GM21528 (cell line): ENCODE measurements around the gene EFCAB11.

ENCODE experiments used
- ATAC-seq: cut with Tn5 transposase; IDR thresholded peaks from one replicate; pipeline ENCODE4 v1.9.1; 2021; ENCODE audit warnings: mild to moderate bottlenecking, moderate library complexity; ENCODE audit not compliant: unreplicated experiment, low FRiP score

EFCAB11 gene

DNA sequence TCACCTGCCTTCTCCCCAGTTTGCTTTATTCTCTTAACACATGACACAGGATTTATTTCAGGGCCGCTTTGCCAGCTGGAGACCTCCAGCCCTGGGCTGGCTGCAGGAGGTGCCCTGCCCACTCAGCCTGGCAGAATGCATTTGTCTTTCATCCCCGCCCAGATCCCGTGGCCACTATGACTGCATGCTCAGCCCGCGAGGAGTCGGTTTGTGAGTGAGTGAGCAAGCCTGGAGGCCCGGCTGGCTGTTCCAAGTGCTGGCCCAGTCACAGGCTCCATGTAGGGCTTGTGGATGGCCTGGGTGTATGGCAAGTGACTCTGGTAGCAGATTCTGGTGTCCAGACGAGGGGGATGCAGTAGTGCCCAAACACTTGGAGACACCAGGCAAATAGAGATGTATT, 3.3 kb upstream of the EFCAB11 start:
- ATAC-seq = no peak

DNA sequence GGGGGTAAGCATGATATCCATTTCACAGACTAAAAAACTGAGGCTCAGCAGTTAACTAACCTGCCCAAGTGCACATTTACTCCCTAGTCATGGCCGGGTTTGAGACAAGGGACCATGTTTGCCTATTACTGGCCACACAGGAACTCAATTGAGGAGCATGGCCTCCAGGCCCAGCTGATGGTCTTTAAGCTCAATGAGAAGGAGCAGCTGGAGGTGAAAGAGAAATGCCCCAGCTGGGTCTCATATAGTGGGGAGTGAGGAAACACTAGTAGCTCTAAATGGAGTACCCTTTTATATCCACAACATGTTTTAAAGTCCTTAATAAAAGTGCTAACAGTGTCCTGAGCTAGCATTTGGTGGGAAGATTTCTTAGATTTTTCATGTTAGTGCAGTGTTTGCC, 2.8 kb upstream of the EFCAB11 start:
- ATAC-seq = no peak

DNA sequence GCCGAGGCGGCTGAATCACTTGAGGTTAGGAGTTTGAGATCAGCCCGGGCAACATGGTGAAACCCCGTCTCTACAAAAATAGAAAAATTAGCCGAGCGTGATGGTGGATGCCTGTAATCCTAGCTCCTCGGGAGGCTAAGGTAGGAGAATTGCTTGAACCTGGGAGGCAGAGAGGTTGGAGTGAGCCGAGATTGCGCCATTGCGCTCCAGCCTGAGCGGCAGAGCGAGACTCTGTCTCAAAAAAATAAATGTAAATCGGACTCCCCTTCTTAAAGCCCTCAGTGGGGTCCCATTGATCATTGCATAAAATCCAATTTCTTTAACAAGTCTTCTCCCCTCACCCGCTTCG, 2.1 kb upstream of the EFCAB11 start:
- ATAC-seq = no peak

DNA sequence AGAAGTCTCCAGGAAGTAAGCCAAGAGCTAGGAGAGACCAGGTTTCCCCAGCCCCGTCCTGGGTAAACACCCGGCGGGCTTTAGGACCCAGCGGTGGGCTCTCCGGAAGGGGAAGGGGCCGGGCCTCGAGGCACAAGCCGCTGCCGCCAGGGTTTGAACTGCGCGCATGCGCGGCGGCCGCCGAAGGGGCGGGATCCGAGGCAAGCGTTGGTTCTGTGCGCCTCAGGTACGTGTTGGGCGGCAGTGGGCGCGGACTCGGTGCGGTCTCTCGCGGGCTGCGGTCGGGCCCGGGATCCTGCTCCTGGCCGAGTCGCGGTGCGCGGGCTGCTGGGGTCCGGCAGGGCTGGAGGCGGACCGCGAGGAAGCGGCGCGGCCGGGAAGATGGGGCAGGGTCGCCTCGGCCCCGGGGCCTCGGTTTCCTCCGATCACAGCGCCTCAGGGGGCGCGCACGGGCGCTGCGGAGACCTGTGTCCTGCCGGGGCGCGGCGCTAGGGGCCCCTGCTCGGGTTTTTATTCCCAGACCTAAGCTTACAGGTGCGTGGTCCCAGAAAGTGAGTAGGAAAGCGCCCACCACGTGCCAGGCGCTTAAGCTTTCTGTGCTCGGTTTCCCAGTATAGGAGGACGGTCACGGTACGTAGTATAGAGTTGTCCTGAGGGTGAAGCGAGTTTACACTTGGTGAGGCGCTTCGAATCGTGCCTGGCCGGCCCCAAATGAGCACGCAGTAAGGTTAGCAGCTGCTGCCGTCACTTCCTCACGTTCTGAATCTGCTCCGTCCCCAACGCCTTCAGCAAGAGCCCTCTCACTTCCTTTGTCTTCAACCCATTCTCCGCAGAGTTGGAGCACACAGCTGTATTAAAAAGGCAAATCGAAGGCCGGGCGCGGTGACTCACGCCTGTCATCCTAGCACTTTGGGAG, 1.5 kb upstream of the EFCAB11 start, which contains the start of gene TDP1:
TSS of gene TDP1 (plus strand) at position 183 of the 916 bp plus-strand sequence. CDS start 7,188 bp downstream, outside the sequence.
- ATAC-seq = peak; percentile 59

DNA sequence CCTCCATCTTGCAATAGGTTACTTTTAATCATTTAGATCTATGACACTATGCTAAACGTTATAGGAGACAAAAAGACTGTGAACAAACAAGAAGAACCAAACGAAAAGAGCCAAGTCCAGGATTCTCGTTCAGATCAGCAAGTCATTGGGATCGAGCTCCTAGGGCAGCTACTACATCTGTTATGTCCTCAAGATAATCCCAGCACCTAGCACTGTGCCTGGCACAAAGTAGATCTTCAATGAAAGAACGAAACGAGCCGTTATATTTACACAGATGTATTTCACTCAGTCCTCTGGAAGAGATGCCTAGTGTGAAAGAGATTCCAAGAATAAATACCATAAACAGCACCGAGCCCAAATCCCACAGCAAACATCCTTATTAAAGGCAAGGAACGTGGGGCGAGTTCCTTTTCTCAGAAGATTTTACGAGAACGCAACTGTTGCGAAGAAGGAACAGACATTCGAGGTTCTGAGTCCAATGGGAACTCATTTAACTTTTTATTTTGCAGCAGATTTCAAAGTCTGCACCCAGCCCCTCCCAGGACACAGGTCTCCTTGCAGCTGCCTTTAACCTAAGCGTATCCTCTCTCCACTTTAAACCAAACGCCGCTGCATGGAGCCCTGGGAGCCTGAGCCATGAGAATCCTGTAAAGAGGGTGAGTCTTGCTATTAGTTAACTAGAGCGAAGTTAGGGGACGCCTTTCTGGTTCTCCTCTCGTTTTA, 653 bp upstream of the EFCAB11 start:
- ATAC-seq = peak; percentile 23

DNA sequence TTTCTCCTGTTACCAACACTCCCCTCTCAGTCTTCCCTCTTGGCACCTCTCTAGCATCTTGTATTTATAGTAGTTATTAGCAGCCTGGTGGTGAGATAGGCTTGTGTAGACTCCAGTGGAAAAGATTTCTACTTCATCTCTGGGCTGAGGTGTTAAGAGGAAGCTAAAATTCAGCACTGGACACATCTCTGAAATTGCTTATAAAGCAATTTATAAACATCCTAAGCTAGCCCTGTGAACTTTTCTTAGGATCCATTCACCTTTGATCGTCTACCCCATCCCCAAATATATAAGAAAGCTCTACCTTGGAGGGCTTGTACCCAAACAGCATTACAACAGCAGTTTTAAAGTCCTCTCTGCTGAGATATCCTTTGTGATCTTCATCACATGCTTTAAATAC, 928 bp downstream of the EFCAB11 start:
- no peak for ATAC-seq

DNA sequence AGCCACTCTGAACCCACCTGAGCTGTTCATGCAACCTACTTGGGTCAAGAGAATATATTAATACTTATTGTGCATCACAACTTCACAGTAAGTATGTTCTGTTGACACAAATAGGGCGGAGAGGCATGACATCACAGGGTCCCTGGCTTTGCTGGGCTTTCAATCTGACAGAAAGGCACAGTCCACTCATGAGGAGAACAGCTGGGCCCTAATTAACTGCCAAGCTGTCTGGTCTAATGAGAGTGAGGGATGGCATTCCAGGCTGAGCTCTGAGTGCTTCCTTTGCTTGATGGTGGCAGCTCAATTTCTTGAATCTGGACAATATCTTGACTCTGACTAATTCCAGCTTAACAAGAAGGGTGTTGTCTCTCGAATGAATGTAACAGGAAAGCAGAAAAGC, 2.0 kb downstream of the EFCAB11 start:
- ATAC-seq = no peak

DNA sequence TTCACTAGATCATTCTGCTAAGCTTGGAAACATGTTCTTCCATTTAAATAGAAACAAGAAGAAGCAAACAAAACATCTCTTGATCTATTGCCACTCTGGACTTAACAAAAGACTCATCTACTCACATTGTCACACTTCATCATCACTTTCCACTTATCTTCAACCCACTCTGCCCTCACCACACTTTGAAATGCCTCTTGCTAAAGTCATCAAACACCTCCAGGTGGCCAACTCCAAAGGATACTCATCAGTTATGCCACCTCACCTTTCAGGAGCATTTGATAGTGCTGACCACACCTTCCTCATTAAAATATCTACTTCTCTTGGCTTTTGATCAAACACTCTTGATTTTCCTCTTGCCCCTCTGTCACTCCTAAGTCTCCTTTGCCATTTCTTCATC, 7.2 kb downstream of the EFCAB11 start:
- no peak for ATAC-seq

DNA sequence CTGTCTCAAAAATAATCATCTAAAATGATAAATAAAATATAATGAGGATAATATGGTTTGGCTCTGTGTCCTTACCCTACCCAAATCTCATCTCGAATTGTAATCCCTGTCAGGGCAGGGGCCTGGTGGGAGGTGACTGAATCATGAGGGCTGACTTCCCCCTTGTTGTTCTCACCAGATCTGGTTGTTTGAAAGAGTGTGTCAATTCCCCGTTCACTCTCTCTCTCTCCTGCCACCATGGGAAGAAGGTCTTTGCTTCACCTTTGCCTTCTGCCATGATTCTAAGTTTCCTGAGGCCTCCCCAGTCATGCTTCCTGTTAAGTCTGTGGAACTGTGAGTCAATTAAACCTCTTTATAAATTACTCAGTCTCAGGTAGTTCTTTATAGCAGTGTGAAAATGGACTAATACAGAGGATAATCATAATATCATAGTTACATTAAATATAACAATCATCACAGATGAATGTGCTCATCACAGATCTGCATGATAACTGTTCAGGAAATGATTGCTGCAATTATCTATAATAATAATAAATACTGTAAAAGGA, 12.6 kb downstream of the EFCAB11 start:
- no peak for ATAC-seq

DNA sequence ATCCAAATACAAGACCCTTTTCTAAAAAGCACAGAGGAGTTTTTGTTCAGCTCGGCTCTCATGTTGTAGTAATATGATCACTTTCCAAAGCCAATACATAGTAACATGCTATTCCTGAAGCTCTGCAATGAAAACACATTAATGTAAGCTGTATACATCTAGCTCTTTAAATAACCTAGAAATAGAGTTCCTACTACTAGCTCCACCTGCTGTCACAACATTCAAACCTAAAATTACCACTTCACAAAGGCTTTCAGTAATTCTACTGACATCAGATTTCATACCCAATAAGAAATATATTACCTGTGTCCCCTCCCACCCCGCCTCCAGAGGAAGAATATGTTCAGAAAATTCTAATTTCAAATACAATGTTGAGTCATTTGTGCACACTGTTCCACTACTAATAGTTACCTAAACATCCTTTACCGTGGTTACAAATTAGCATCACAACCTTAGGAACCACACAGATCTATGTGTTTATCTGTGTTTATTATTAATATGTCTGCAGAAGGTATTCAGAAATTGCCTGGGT, 17.8 kb downstream of the EFCAB11 start:
- no peak for ATAC-seq

DNA sequence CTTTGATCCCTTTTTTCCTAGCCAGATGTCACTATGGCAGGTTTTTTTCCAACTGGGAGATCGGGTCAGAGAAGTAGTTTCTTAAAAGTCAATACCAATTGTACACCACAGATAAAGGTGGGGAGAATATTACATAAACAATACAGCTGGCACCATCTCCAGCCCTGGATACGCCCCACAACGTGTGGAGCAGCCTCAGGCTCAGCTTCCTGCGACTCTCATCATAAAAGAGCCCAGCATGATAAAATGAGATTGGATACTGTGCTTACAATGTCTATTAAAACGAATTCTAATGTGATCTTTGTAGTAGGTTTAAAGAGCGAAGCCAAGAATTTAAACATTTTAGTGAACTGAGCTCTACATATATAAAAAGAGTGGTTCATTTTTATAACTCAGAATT, 21.5 kb downstream of the EFCAB11 start:
- no peak for ATAC-seq

DNA sequence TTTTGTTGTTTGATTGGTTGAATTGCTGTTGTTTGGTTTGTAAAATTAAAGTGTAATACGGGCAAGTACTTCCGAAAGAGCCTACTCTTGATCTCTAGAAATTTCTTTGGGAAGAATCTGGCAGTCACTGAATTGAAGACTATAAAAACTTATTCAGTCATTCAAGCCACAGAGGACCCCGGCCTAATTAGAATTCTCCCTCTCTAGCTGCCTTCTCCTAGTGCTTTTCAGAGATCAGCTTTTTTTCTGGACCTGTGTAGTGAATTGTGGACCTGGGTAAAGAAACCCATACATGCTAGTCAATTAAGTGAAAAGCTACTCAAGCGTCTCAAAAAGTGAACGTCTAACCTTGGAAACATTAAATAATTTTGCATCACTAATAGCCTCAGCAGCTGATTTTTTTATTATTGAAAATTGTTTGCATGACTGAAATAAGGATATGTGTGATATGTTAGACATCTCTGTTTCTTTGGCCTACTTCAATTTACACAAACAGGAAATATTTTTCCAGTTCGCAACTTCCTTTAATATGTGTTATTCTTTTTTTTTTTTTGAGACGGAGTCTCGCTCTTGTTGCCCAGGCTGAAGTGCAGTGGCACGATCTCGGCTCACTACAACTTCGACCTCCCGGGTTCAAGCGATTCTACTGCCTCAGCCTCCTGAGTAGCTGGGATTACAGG, 27.2 kb downstream of the EFCAB11 start:
- ATAC-seq = no peak

DNA sequence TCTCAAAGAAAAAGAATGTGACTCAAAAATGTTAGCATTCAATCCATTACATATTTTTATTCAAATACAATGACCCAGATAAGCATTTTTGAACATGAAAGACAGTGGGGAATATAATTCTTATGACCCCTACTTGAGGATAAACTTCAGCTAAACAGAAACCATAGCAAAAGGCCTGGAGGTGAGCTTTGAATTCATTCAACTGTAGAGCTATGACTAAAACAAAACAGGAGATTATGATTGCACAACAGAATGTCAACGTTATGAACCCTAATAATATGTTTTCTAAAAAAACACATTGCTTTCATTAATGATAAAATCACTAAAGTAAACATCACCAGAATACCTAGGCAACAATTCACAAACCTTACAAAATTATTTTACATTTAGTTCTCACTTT, 27.8 kb downstream of the EFCAB11 start:
- no peak for ATAC-seq

DNA sequence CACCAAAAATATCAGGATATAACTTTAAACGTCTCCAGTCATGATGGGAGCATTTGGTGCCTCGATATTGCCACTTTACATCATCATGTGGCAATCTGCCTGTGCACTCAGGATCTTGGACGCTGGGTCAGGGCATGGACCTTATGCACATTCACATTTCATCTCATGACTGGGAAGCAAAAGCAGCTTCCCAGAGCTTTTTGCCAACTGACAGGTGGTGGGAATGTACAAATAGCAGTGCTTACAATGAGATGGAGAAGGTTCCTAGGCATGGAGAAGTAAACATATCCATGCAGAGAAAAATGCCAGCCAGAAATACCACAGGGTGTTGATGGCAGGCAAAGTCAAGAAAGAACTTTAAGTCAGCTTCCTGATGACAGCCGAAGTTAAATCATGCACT, 30.3 kb downstream of the EFCAB11 start:
- ATAC-seq = no peak

DNA sequence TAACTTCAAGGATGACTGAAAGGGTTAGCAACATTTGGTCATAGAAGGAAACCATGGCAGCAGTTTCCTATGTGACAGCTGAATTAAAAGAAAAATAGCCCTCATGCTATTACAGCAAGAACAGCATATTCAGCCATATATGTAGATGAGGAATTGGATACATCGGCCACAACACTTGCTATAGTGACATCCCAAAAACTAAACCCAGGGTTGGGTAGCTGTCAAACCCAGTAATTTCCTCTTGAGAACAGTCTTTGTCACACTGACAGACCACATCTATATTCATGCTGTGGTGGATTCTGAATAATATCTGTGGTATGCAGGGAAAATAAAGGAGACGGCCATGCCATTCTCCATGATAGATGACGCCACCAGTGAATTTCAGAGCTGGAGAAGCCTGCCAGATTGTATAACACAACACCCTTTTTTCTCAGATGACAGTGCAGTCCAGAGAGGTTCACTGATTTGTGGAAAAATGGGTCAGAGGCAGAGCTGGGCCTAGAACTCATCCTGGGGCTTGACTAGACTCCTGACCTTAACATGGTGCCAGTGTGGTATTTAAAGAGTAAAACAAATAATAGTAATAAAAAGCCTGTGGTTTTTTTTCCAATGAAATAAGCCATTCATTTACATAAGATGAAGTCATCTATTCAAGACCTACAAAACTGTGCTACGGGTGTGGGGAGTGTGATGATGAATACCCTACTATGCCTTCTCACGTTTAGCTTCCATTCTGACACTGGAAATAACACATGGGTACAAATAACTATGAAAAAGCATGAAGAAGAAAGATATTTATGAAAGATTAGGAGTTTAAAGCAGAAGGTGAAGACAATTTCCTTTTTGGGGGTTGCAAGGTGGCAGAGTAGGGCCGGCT, 32.3 kb downstream of the EFCAB11 start:
- no peak for ATAC-seq

DNA sequence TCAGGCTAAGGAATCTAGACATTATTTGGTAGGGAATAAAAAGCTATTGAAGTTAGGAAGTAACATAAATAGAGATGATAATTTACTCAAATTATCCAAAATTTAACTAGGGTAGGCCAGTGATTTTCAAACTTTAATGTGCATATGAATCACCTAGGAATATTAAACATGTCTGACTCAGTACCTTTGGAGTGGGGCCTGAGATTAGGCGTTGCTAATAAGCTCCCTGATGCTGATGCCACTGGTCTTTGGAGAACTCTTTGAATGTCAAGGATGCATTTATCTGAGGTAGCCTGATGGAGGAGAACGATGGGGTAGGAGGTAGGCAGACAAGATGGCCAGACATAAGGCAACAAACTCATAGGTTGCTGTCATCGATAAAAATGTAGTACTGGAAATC, 33.2 kb downstream of the EFCAB11 start:
- no peak for ATAC-seq

DNA sequence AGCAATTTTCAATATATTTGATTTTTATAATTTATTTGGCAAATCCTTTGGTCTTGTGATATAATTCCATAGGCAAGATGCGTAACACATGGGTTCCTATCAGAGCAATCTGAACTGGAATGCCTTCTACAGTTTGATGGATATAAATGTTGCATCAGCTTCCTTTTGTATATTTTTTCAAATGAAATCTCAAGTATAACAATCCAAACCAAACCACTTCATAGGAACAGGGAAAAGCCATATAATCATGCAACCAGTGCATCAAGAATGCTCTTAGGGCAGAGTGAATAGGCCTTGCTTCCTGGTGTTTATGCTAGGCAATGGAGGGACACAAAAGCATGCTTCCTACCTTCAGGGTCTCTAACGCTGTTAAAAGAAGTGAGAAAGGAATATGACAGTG, 34.5 kb downstream of the EFCAB11 start:
- ATAC-seq = no peak

DNA sequence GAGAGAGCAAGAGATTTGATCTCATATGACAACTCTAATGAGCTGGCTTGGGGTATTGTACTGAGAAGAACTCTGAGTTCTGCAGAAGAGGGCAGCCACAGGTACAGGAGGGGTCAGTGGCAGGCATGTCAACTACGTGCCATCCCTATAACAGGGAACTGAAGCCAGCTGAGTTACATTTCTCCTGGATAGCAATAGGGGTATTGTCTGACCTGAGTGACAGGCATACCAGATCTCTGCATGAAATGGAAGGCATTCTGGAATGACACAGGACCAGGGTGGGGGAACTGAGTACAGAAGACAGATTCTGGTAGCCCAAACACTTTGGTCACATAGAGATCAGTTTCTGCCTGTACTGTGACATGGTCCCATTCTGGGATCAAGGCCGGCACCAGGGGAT, 35.8 kb downstream of the EFCAB11 start:
- ATAC-seq = no peak

DNA sequence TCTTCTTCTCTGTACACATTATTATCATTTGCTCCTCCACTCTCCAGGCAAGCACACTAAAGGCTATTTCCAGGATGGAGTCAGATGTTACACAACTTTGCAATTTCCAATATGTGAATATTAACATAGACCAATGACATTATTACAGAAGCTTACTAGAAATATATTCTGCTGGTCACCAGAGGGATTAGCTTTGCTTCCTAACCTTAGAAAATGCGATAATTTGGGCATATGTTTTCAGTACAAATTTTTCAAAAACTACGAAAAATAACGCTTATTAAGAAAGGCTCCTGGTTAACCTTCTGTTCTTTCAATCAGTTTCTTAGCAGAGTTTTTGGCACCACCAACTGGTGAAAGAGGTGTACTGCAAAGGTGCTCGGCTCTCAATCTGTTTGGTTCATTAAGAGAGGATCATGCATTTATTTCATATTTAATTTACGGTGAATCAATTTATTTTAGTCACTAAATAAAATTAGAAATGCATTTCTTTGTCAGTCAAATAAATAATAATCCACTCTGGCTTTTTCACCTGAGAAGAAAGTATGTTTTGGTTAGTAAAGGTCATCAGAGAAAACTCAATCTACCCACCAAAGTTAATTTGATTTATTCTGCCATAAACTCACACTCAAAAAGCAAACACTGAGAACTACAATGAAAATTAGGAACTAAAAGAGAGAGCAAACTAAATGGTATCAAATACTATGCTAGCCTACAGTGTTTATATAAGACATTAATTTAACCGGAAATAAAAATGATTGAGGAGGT, 39.2 kb downstream of the EFCAB11 start:
- ATAC-seq = no peak
